Nephron progenitor cell (in vitro differentiated cells): ENCODE data around the gene NACC1.

ENCODE experiments used
- DNase-seq: peaks from one replicate; pipeline ENCODE4 v3.0.0; 2021
- H3K27ac Mint-ChIP-seq: 2 replicates; pipeline ENCODE4 v1.8.0; 2021; ENCODE audit warnings: mild to moderate bottlenecking, moderate library complexity, mixed read lengths
- H3K27me3 Mint-ChIP-seq: 2 replicates; pipeline ENCODE4 v1.8.0; 2021; ENCODE audit warnings: mild to moderate bottlenecking, low read depth, mixed read lengths; ENCODE audit not compliant: poor library complexity
- H3K36me3 Mint-ChIP-seq: 2 replicates; pipeline ENCODE4 v1.8.0; 2021; ENCODE audit warnings: low read depth, mixed read lengths
- H3K4me1 Mint-ChIP-seq: 2 replicates; pipeline ENCODE4 v1.8.0; 2021; ENCODE audit warnings: mixed read lengths
- H3K4me3 Mint-ChIP-seq: 2 replicates; pipeline ENCODE4 v1.8.0; 2021; ENCODE audit warnings: mild to moderate bottlenecking, moderate library complexity, mixed read lengths
- H3K9me3 Mint-ChIP-seq: 2 replicates; pipeline ENCODE4 v1.8.0; 2021; ENCODE audit warnings: mild to moderate bottlenecking, moderate library complexity, mixed read lengths
- CTCF ChIP-seq: fragments of 200-600 bp; sonication (generic); IDR thresholded peaks from 2 replicates; pipeline ENCODE4 v1.5.0; 2021; ENCODE audit warnings: antibody characterized with exemption

NACC1 gene

GRCh38 chr19:13073263-13073662, 44.8 kb upstream of the NACC1 start:
- Mint-ChIP-seq H3K36me3 (no peaks in the 10 kb centered on the region), H3K9me3 (no peaks in the 10 kb centered on the region), H3K27ac (no peak overlapping the region), H3K4me1 (peaks cover 13% of the 10 kb centered on the region), H3K4me3 (no peak overlapping the region), H3K27me3 (peaks cover 88% of the 10 kb centered on the region)
- DNase-seq, result no peak
- TF ChIP-seq CTCF, result no peak

- no peak for TF ChIP-seq CTCF
- no peak overlapping the region for H3K27ac Mint-ChIP-seq
- H3K4me1 Mint-ChIP-seq, result peaks cover 16% of the 10 kb centered on the region
- H3K9me3 Mint-ChIP-seq, result no peaks in the 10 kb centered on the region
- no peak for DNase-seq
- no peaks in the 10 kb centered on the region for H3K36me3 Mint-ChIP-seq
- no peak overlapping the region for H3K4me3 Mint-ChIP-seq
- H3K27me3 Mint-ChIP-seq, result peaks cover 77% of the 10 kb centered on the region
Measured at GRCh38 chr19:13074378-13074777, 43.7 kb upstream of the NACC1 start.

GRCh38 chr19:13076320-13076719, 41.7 kb upstream of the NACC1 start:
- no peaks in the 10 kb centered on the region for H3K9me3 Mint-ChIP-seq
- no peak for TF ChIP-seq CTCF
- H3K36me3 Mint-ChIP-seq, result no peaks in the 10 kb centered on the region
- H3K27me3 Mint-ChIP-seq, result peaks cover 69% of the 10 kb centered on the region
- H3K4me1 Mint-ChIP-seq, result peaks cover 16% of the 10 kb centered on the region
- H3K27ac Mint-ChIP-seq, result no peak overlapping the region
- no peak overlapping the region for H3K4me3 Mint-ChIP-seq
- DNase-seq, result no peak

GRCh38 chr19:13076787-13077186, 41.3 kb upstream of the NACC1 start:
- H3K27ac Mint-ChIP-seq, result no peak overlapping the region
- no peaks in the 10 kb centered on the region for H3K9me3 Mint-ChIP-seq
- no peak overlapping the region for H3K4me3 Mint-ChIP-seq
- peaks cover 69% of the 10 kb centered on the region for H3K27me3 Mint-ChIP-seq
- no peaks in the 10 kb centered on the region for H3K36me3 Mint-ChIP-seq
- TF ChIP-seq CTCF, result no peak
- DNase-seq, result no peak
- peaks cover 20% of the 10 kb centered on the region for H3K4me1 Mint-ChIP-seq

GRCh38 chr19:13077240-13077639, 40.8 kb upstream of the NACC1 start:
- no peak for DNase-seq
- H3K4me1 Mint-ChIP-seq, result peaks cover 25% of the 10 kb centered on the region
- peaks cover 70% of the 10 kb centered on the region for H3K27me3 Mint-ChIP-seq
- H3K36me3 Mint-ChIP-seq, result no peaks in the 10 kb centered on the region
- H3K27ac Mint-ChIP-seq, result no peak overlapping the region
- no peaks in the 10 kb centered on the region for H3K9me3 Mint-ChIP-seq
- no peak for TF ChIP-seq CTCF
- H3K4me3 Mint-ChIP-seq, result no peak overlapping the region

GRCh38 chr19:13078381-13078780, 39.7 kb upstream of the NACC1 start:
- Mint-ChIP-seq H3K27ac (no peak overlapping the region), H3K4me1 (peaks cover 36% of the 10 kb centered on the region), H3K4me3 (no peak overlapping the region), H3K9me3 (no peaks in the 10 kb centered on the region), H3K27me3 (peaks cover 63% of the 10 kb centered on the region), H3K36me3 (no peaks in the 10 kb centered on the region)
- no peak for DNase-seq
- TF ChIP-seq CTCF, result no peak
